OCI-LY3 (cell line): ENCODE measurements around the gene PLA2G4D.

ENCODE experiments used
- EZH2phosphoT487 ChIP-seq: fragments of 200-600 bp; shearing (Covaris generic); IDR thresholded peaks from 2 replicates; pipeline ENCODE4 v1.6.1; 2018; ENCODE audit warnings: antibody characterized with exemption, mixed run types, low read depth
- TF ChIP-seq, protein P1 (sequence below): fragments of 200-600, 300-600 bp; sonication (generic); IDR thresholded peaks from 2 replicates; pipeline ENCODE4 v1.5.1; 2014; ENCODE audit warnings: antibody characterized with exemption, low read length, low read depth

DNA sequence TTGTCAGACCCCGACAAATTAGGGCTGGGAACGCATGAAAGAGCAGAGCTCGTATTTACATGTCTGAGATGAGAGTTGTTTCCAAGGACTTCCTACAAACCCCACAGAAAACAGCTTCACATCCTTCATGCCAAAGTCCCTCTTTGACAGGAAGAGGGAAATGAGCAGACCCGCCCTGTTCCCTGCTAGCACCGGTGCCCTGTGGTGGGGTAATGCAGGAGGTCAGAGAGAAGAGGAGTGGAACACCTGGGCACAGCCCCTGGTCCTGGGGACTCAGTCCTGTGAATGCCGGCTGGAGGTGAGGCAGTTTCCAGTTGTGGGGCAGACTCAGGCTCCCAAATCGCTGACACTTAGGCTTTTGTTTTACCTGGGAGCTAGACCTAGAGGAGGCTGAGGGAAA is 4.0 kb downstream of the PLA2G4D start:
- TF ChIP-seq, protein P1, sequence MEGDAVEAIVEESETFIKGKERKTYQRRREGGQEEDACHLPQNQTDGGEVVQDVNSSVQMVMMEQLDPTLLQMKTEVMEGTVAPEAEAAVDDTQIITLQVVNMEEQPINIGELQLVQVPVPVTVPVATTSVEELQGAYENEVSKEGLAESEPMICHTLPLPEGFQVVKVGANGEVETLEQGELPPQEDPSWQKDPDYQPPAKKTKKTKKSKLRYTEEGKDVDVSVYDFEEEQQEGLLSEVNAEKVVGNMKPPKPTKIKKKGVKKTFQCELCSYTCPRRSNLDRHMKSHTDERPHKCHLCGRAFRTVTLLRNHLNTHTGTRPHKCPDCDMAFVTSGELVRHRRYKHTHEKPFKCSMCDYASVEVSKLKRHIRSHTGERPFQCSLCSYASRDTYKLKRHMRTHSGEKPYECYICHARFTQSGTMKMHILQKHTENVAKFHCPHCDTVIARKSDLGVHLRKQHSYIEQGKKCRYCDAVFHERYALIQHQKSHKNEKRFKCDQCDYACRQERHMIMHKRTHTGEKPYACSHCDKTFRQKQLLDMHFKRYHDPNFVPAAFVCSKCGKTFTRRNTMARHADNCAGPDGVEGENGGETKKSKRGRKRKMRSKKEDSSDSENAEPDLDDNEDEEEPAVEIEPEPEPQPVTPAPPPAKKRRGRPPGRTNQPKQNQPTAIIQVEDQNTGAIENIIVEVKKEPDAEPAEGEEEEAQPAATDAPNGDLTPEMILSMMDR, result no peak
- TF ChIP-seq EZH2phosphoT487, result no peak
